Upper lobe of left lung (tissue), 4 donors: ENCODE results near the gene OR4F15.

ENCODE experiments used
- EP300 ChIP-seq, 4 donors: sonication (generic); formaldehyde crosslinking; IDR thresholded peaks; one replicate each; pipeline ENCODE4 v1.5.1; 2017; ENCODE audit warnings: antibody characterized with exemption in 4 of 4, control low read depth in 2 of 4
- POLR2A ChIP-seq, 4 donors: fragments of 450-650 bp; IDR thresholded peaks; one replicate each; pipeline ENCODE4 v1.5.1; 2016 to 2017; ENCODE audit warnings: antibody characterized with exemption in 4 of 4, mild to moderate bottlenecking in 2 of 4
- POLR2AphosphoS5 ChIP-seq, 2 donors: sonication (generic); formaldehyde crosslinking; IDR thresholded peaks; one replicate each; pipeline ENCODE4 v1.5.1; 2017; ENCODE audit warnings: antibody characterized with exemption in 2 of 2
- TF ChIP-seq, protein P1 (sequence below), 6 experiments: fragments of 450-650 bp in 4 of 6; fragments of 200-600 bp in 2 of 6; sonication (generic) in 2 of 6; IDR thresholded peaks; one replicate each; pipeline ENCODE4 v1.5.1; 2016 to 2019; ENCODE audit warnings: antibody characterized with exemption in 6 of 6

DNA sequence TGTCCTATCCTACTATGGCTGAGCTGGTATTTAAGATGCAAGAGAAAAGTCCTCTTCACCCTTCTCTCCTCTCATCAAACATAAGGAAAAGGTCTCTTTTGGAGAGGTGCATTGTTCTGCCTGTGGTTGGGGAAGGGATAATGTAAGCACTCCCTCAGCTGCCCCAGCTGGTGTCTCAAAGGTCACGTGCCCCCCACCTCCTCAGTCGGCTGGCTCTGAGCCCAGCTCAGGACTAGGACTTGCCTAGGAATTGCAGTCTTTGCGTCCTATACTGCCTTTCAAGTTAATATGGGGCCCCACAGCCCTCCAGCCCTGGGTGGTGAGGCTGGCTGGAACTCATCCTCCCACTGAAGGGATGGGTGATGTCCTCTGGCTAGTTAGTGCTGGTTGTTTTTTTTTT lies 29.7 kb downstream of the OR4F15 start:
- TF ChIP-seq, protein P1, sequence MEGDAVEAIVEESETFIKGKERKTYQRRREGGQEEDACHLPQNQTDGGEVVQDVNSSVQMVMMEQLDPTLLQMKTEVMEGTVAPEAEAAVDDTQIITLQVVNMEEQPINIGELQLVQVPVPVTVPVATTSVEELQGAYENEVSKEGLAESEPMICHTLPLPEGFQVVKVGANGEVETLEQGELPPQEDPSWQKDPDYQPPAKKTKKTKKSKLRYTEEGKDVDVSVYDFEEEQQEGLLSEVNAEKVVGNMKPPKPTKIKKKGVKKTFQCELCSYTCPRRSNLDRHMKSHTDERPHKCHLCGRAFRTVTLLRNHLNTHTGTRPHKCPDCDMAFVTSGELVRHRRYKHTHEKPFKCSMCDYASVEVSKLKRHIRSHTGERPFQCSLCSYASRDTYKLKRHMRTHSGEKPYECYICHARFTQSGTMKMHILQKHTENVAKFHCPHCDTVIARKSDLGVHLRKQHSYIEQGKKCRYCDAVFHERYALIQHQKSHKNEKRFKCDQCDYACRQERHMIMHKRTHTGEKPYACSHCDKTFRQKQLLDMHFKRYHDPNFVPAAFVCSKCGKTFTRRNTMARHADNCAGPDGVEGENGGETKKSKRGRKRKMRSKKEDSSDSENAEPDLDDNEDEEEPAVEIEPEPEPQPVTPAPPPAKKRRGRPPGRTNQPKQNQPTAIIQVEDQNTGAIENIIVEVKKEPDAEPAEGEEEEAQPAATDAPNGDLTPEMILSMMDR (IDR thresholded peaks at IDR 0.05): no peak
- no peak for TF ChIP-seq POLR2A (IDR thresholded peaks at IDR 0.05)
- TF ChIP-seq EP300 (IDR thresholded peaks at IDR 0.05): no peak
- TF ChIP-seq POLR2AphosphoS5 (IDR thresholded peaks at IDR 0.05): no peak
